HepG2 (cell line): ENCODE measurements around the gene SV2A. TPM values are rescaled to one million over a fixed set of nuclear protein-coding genes. Genes with fewer than 3 reads are reported as not detected.
A peak's percentile ranks its signal among the peaks of the same experiment; 100 is the strongest.
"Not testable (repeated sequence)": the region's sequence is repeated elsewhere in the genome, so short reads cannot be mapped to it uniquely, and the experiment has no call there.

ENCODE experiments used
- ATAC-seq: fragments of 200-7000 bp; cut with Tn5 transposase; 3 replicates; pipeline ENCODE4 v1.9.1; 2020; ENCODE audit warnings: mild to moderate bottlenecking, moderate library complexity
- BruUV-seq: library from RNA; stranded (reverse); fragments of 400-500 nt; replicated peaks from 2 replicates; lab custom pipeline; 2021; lab: Mats Ljungman, UMichigan
- CTCF ChIA-PET: fragments of 300-600 bp; formaldehyde crosslinking; extraction: SDS; loops from one replicate; lab custom pipeline; 2021; ENCODE audit warnings: low total read pairs, inconsistent platforms, low intra/inter-chr PET ratio; lab: Yijun Ruan, JAX
- POLR2A ChIA-PET: fragments of 350-600 bp; sonication (Branson Sonifier 250); formaldehyde crosslinking; loops from one replicate; lab custom pipeline; 2020; ENCODE audit warnings: antibody characterized with exemption, inconsistent platforms; lab: Yijun Ruan, JAX
- DNase-seq: peaks from one replicate; pipeline ENCODE4 v3.0.0-alpha.2; 2015; ENCODE audit warnings: low spot score
- FAIRE-seq: peaks from 3 replicates; lab custom pipeline; 2011; peaks lifted over from hg19 to GRCh38; lab: Jason Lieb, UNC
- H2AFZ ChIP-seq: one replicate; pipeline ENCODE4 v1.6.1; 2011; ENCODE audit warnings: low read length, inconsistent platforms
- H3K27ac ChIP-seq: fragments of 300-600 bp; 3 replicates; pipeline ENCODE4 v1.8.0; 2011; ENCODE audit warnings: mixed run types, mild to moderate bottlenecking, mixed read lengths, low read length, inconsistent platforms; ENCODE audit not compliant: insufficient read depth; ENCODE audit errors: extremely low read length
- H3K27me3 ChIP-seq, 2 experiments: fragments of 200-600 bp in 1 of 2; 2 replicates in 1 of 2; 3 replicates in 1 of 2; pipeline versions ENCODE4 v1.6.0 to v1.8.0; 2011; ENCODE audit warnings: low read length in 2 of 2, mild to moderate bottlenecking in 2 of 2, moderate library complexity in 2 of 2, inconsistent platforms in 1 of 2; ENCODE audit not compliant: insufficient read depth in 2 of 2, control insufficient read depth in 1 of 2
- H3K36me3 ChIP-seq, 2 experiments: fragments of 200-600 bp in 1 of 2; replicated peaks in 1 of 2; 2 replicates in 1 of 2; 3 replicates in 1 of 2; pipeline versions ENCODE4 v1.5.1 to v1.8.0; 2011; ENCODE audit warnings: low read length in 2 of 2, inconsistent platforms in 1 of 2; ENCODE audit not compliant: insufficient read depth in 2 of 2, control insufficient read depth in 1 of 2
- H3K4me1 ChIP-seq: 2 replicates; pipeline ENCODE4 v1.5.1; 2012; ENCODE audit warnings: low read length, inconsistent platforms; ENCODE audit not compliant: insufficient read depth
- H3K4me2 ChIP-seq: 2 replicates; pipeline ENCODE4 v1.6.0; 2011; ENCODE audit warnings: low read depth, low read length, inconsistent platforms
- H3K4me3 ChIP-seq, 3 experiments: fragments of 200-600 bp in 1 of 3; sonication (generic), shearing (Covaris generic) in 1 of 3; replicated peaks in 1 of 3; 2 replicates each; pipeline ENCODE4 v1.5.1; 2011 to 2016; ENCODE audit warnings: low read length in 3 of 3, inconsistent platforms in 2 of 3, low read depth in 2 of 3, mild to moderate bottlenecking in 2 of 3, control low read depth in 1 of 3, mixed read lengths in 1 of 3; ENCODE audit not compliant: insufficient read depth in 1 of 3
- H3K79me2 ChIP-seq: one replicate; pipeline ENCODE4 v1.6.1; 2011; ENCODE audit warnings: low read length, inconsistent platforms; ENCODE audit not compliant: insufficient read depth
- H3K9ac ChIP-seq: 2 replicates; pipeline ENCODE4 v1.6.0; 2011; ENCODE audit warnings: mild to moderate bottlenecking, low read depth, low read length, inconsistent platforms; ENCODE audit not compliant: insufficient read depth
- H3K9me3 ChIP-seq: 2 replicates; pipeline ENCODE4 v1.5.1; 2012; ENCODE audit warnings: mild to moderate bottlenecking, low read length
- H4K20me1 ChIP-seq: 2 replicates; pipeline ENCODE4 v1.6.0; 2011; ENCODE audit warnings: inconsistent platforms, mild to moderate bottlenecking, low read length, moderate library complexity; ENCODE audit not compliant: insufficient read depth
- ELF1 ChIP-seq: sonication (generic); formaldehyde crosslinking; IDR thresholded peaks from 2 replicates; pipeline ENCODE4 v1.4.0; 2020; ENCODE audit warnings: missing genetic modification reagents
- ELF3 ChIP-seq: IDR thresholded peaks from 2 replicates; pipeline ENCODE4 v1.6.1; 2016; ENCODE audit warnings: missing genetic modification reagents, missing compliant biosample characterization
- FOXA3 ChIP-seq: IDR thresholded peaks from 2 replicates; pipeline ENCODE4 v1.6.1; 2016; ENCODE audit warnings: missing genetic modification reagents, missing compliant biosample characterization
- GATAD1 ChIP-seq: IDR thresholded peaks from 2 replicates; pipeline ENCODE4 v1.6.1; 2016; ENCODE audit warnings: missing genetic modification reagents, missing compliant biosample characterization
- RAD21 ChIP-seq: fragments of 450-650 bp; formaldehyde crosslinking; IDR thresholded peaks from 2 replicates; pipeline ENCODE4 v1.5.0; 2020; ENCODE audit warnings: mild to moderate bottlenecking
- SMC3 ChIP-seq: IDR thresholded peaks from 2 replicates; pipeline ENCODE4 v1.6.1; 2011; ENCODE audit warnings: low read length, improper control_type of control experiment
- STAG1 ChIP-seq: sonication (generic); formaldehyde crosslinking; IDR thresholded peaks from 2 replicates; pipeline ENCODE4 v1.4.0; 2020; ENCODE audit warnings: missing genetic modification reagents
- TCF7 ChIP-seq: sonication (generic); IDR thresholded peaks from 2 replicates; pipeline ENCODE4 v1.6.1; 2016; ENCODE audit warnings: antibody characterized with exemption, low read depth
- ZBTB42 ChIP-seq: sonication (generic); formaldehyde crosslinking; IDR thresholded peaks from 2 replicates; pipeline ENCODE4 v1.5.0; 2020; ENCODE audit warnings: mild to moderate bottlenecking, missing genetic modification reagents
- ZNF331 ChIP-seq: sonication (generic); formaldehyde crosslinking; IDR thresholded peaks from 2 replicates; pipeline ENCODE4 v1.4.0; 2020; ENCODE audit warnings: missing genetic modification reagents
- ZNF546 ChIP-seq: sonication (generic); formaldehyde crosslinking; conservative IDR thresholded peaks from 2 replicates; pipeline ENCODE4 v1.8.1; 2023; ENCODE audit warnings: mild to moderate bottlenecking, missing genetic modification reagents
- ZNF547 ChIP-seq: sonication (generic); formaldehyde crosslinking; IDR thresholded peaks from 2 replicates; pipeline ENCODE4 v1.5.1; 2020; ENCODE audit warnings: mild to moderate bottlenecking, missing genetic modification reagents
- ZNF557 ChIP-seq: sonication (generic); formaldehyde crosslinking; IDR thresholded peaks from 2 replicates; pipeline ENCODE4 v1.4.0; 2020; ENCODE audit warnings: missing genetic modification reagents
- ZNF660 ChIP-seq: sonication (generic); formaldehyde crosslinking; IDR thresholded peaks from 2 replicates; pipeline ENCODE4 v1.5.1; 2020; ENCODE audit warnings: mild to moderate bottlenecking, low read depth, missing genetic modification reagents, borderline replicate concordance
- ZNF709 ChIP-seq: sonication (generic); formaldehyde crosslinking; IDR thresholded peaks from 2 replicates; pipeline ENCODE4 v1.5.0; 2020; ENCODE audit warnings: mild to moderate bottlenecking, missing genetic modification reagents
- WGBS: methylation state at CpG from one replicate; pipeline ENCODE4 v1.1.6; 2017; ENCODE audit warnings: low lambda C conversion rate; 5-methylcytosine and 5-hydroxymethylcytosine counted together
- in situ Hi-C: cut with HindIII; loops from 2 replicates; pipeline ENCODE4 v1.10.0; 2017; ENCODE audit warnings: low pct_unique_long_range_greater_than_20kb; ENCODE audit not compliant: extremely low pct_ligation_motif_present
- intact Hi-C: fragments of 100-400 bp; cut with micrococcal nuclease; formaldehyde crosslinking; loops from one replicate; pipeline ENCODE4 v1.10.0; 2022; ENCODE audit not compliant: unreplicated experiment
- polyA plus RNA-seq, 8 experiments: library from polyadenylated mRNA; depleted of rRNA in 3 of 8; stranded (reverse) in 7 of 8; unstranded in 1 of 8; fragments of >200 nt; fragmentation: Illumina TruSeq in 4 of 8; extraction: Trizol in 4 of 8; gene quantifications; 2 replicates each; pipeline versions ENCODE4 v1.2.1 to v1.2.3, GENCODE V29; 2011 to 2016; ENCODE audit warnings: low read depth in 4 of 8, missing spikeins in 1 of 8, mixed read lengths in 1 of 8; ENCODE audit not compliant: insufficient read depth in 1 of 8
- total RNA-seq, 5 experiments: library from RNA; depleted of rRNA; stranded (reverse); fragments of >200 nt; fragmentation: Illumina TruSeq; extraction: Trizol; gene quantifications; 2 replicates each; pipeline ENCODE4 v1.2.3, GENCODE V29; 2016; ENCODE audit warnings: low read depth in 1 of 5
- TF ChIP-seq, protein P1 (sequence below): sonication (generic); formaldehyde crosslinking; IDR thresholded peaks from 2 replicates; pipeline ENCODE4 v1.5.0; 2020; ENCODE audit warnings: missing genetic modification reagents
- TF ChIP-seq, protein P2 (sequence below): sonication (generic); formaldehyde crosslinking; IDR thresholded peaks from 2 replicates; pipeline ENCODE4 v1.4.0; 2020; ENCODE audit warnings: missing genetic modification reagents
- TF ChIP-seq, protein P3 (sequence below): sonication (generic); formaldehyde crosslinking; IDR thresholded peaks from 2 replicates; pipeline ENCODE4 v1.5.0; 2020; ENCODE audit warnings: mild to moderate bottlenecking, missing genetic modification reagents, moderate library complexity
- TF ChIP-seq, protein P4 (sequence below): IDR thresholded peaks from 2 replicates; pipeline ENCODE4 v1.6.1; 2016; ENCODE audit warnings: low read depth, control low read depth

SV2A gene
- total and polyA plus RNA-seq, 2 of the 13 experiments (the other 11 are each of a cell fraction or from before 2014, with no cell fraction given), result 0.84 to 1.9 TPM

DNA sequence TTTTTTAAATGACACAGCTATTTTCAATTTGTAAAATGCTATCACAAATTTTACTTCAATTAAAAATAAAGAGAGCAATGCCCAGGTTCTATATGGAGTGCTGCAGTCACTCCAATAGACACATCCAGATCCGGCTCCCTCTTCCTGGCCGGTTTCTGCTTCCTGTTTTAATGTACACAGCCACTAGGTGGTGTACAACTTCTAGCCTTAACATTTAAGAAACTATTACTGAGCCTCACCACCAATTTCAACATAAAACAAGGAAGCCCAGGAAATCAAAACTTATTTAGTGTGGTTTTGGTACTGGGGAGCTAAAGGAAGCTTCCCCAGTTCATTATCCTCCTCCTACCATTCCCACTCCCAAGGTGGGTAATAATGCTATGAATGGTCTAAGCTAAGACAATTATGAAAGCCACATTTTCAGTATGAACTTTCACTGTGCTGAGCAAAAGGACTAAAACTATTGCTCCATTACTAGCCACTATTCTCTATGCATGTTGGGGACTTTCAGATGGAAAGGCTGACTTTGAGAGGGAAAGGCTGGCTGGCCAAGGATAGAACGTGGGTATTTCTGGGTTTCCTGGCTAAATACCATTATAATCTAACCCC, 44.5 kb upstream of the SV2A start (continued):
- TF ChIP-seq, protein P1, sequence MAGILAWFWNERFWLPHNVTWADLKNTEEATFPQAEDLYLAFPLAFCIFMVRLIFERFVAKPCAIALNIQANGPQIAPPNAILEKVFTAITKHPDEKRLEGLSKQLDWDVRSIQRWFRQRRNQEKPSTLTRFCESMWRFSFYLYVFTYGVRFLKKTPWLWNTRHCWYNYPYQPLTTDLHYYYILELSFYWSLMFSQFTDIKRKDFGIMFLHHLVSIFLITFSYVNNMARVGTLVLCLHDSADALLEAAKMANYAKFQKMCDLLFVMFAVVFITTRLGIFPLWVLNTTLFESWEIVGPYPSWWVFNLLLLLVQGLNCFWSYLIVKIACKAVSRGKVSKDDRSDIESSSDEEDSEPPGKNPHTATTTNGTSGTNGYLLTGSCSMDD (CRISPR knock-in tag), result no peak
- TF ChIP-seq SMC3, result peak; percentile 86
- no peak for TF ChIP-seq ZNF546 (CRISPR knock-in tag)
- TF ChIP-seq ZNF660 (CRISPR knock-in tag), result no peak
- no peak for TF ChIP-seq ZNF709
- TF ChIP-seq, protein P2, sequence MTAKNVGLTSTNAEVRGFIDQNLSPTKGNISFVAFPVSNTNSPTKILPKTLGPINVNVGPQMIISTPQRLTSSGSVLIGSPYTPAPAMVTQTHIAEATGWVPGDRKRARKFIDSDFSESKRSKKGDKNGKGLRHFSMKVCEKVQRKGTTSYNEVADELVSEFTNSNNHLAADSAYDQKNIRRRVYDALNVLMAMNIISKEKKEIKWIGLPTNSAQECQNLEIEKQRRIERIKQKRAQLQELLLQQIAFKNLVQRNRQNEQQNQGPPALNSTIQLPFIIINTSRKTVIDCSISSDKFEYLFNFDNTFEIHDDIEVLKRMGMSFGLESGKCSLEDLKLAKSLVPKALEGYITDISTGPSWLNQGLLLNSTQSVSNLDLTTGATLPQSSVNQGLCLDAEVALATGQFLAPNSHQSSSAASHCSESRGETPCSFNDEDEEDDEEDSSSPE (CRISPR knock-in tag), result no peak
- TF ChIP-seq ELF3 (CRISPR knock-in tag), result peak; percentile 54
- TF ChIP-seq ELF1 (CRISPR knock-in tag), result peak; percentile 69
- TF ChIP-seq ZNF547 (CRISPR knock-in tag), result no peak
- TF ChIP-seq, protein P3, sequence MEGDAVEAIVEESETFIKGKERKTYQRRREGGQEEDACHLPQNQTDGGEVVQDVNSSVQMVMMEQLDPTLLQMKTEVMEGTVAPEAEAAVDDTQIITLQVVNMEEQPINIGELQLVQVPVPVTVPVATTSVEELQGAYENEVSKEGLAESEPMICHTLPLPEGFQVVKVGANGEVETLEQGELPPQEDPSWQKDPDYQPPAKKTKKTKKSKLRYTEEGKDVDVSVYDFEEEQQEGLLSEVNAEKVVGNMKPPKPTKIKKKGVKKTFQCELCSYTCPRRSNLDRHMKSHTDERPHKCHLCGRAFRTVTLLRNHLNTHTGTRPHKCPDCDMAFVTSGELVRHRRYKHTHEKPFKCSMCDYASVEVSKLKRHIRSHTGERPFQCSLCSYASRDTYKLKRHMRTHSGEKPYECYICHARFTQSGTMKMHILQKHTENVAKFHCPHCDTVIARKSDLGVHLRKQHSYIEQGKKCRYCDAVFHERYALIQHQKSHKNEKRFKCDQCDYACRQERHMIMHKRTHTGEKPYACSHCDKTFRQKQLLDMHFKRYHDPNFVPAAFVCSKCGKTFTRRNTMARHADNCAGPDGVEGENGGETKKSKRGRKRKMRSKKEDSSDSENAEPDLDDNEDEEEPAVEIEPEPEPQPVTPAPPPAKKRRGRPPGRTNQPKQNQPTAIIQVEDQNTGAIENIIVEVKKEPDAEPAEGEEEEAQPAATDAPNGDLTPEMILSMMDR (CRISPR knock-in tag), result peak; percentile 78
- TF ChIP-seq STAG1, result peak; percentile 89
- TF ChIP-seq ZBTB42 (CRISPR knock-in tag), result no peak
- TF ChIP-seq RAD21 (CRISPR knock-in tag), result peak; percentile 76
- no peak for TF ChIP-seq TCF7
- TF ChIP-seq, protein P4, sequence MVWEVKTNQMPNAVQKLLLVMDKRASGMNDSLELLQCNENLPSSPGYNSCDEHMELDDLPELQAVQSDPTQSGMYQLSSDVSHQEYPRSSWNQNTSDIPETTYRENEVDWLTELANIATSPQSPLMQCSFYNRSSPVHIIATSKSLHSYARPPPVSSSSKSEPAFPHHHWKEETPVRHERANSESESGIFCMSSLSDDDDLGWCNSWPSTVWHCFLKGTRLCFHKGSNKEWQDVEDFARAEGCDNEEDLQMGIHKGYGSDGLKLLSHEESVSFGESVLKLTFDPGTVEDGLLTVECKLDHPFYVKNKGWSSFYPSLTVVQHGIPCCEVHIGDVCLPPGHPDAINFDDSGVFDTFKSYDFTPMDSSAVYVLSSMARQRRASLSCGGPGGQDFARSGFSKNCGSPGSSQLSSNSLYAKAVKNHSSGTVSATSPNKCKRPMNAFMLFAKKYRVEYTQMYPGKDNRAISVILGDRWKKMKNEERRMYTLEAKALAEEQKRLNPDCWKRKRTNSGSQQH (CRISPR knock-in tag), result no peak
- TF ChIP-seq GATAD1 (CRISPR knock-in tag), result 0 out of 2 replicates have a peak, but pooled peaks have one; percentile 10
- no peak for TF ChIP-seq ZNF557
- TF ChIP-seq ZNF331, result no peak
- peak; percentile 34 for TF ChIP-seq FOXA3 (CRISPR knock-in tag)

DNA sequence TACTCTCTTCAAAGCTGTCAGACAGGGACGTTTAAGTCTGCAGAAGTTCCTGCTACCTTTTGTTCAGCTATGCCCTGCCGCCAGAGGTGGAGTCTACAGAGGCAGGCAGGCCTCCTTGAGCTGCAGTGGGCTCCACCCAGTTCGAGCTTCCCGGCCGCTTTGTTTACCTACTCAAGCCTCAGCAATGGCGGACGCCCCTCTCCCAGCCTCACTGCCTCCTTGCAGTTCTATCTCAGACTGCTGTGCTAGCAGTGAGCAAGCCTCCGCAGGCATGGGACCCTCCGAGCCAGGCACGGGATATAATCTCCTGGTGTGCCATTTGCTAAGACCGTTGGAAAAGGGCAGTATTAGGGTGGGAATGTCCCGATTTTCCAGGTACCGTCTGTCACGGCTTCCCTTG, 39.9 kb upstream of the SV2A start:
- H3K9ac ChIP-seq, POLR2A ChIA-PET, in situ Hi-C loops, H3K79me2 ChIP-seq, ATAC-seq, H3K27ac ChIP-seq, H3K4me1 ChIP-seq, H3K27me3 ChIP-seq, CTCF ChIA-PET, H3K9me3 ChIP-seq, DNase-seq, H2AFZ ChIP-seq, H3K4me3 ChIP-seq, H3K4me2 ChIP-seq, BruUV-seq, FAIRE-seq, intact Hi-C loops, H4K20me1 ChIP-seq: not testable (repeated sequence)
- H3K36me3 ChIP-seq, result peaks cover 5 to 37% of the 10 kb centered on the region in 2 experiments; a peak in 4 of 5 replicates
- WGBS, result 100% methylated on average over 10 of the region's 14 CpGs
